WERI-Rb-1 (cell line): ENCODE results near the gene SPINT4.
A peak's percentile ranks its signal among the peaks of the same experiment; 100 is the strongest.
"Not testable (repeated sequence)": the region's sequence is repeated elsewhere in the genome, so short reads cannot be mapped to it uniquely, and the experiment has no call there.

Experiments used
- DNase-seq: peaks from one replicate; pipeline ENCODE4 v3.0.0-alpha.2; 2020
- H3K27ac ChIP-seq: fragments of 250-450 bp; sonication (Bioruptor Pico); 2 replicates; pipeline ENCODE4 v1.5.1; 2020; ENCODE audit warnings: mild to moderate bottlenecking, moderate library complexity
- H3K27me3 ChIP-seq: fragments of 250-450 bp; sonication (Bioruptor Pico); 2 replicates; pipeline ENCODE4 v1.5.1; 2021; ENCODE audit warnings: mild to moderate bottlenecking, low read depth, moderate library complexity; ENCODE audit not compliant: insufficient read depth, severe bottlenecking
- H3K36me3 ChIP-seq: fragments of 250-450 bp; sonication (Bioruptor Pico); 2 replicates; pipeline ENCODE4 v1.5.1; 2020; ENCODE audit warnings: mild to moderate bottlenecking, moderate library complexity
- H3K4me3 ChIP-seq: 2 replicates; pipeline ENCODE4 v1.5.1; 2011; ENCODE audit warnings: low read depth, mild to moderate bottlenecking, control low read depth, low read length
- H3K9me3 ChIP-seq: fragments of 250-450 bp; sonication (Bioruptor Pico); 2 replicates; pipeline ENCODE4 v1.5.1; 2021; ENCODE audit warnings: mild to moderate bottlenecking, moderate library complexity; ENCODE audit not compliant: severe bottlenecking
- CTCF ChIP-seq: IDR thresholded peaks from 2 replicates; pipeline ENCODE4 v1.5.1; 2011; ENCODE audit warnings: low read depth, mild to moderate bottlenecking, control low read depth, inconsistent platforms, low read length

SPINT4 gene

DNA sequence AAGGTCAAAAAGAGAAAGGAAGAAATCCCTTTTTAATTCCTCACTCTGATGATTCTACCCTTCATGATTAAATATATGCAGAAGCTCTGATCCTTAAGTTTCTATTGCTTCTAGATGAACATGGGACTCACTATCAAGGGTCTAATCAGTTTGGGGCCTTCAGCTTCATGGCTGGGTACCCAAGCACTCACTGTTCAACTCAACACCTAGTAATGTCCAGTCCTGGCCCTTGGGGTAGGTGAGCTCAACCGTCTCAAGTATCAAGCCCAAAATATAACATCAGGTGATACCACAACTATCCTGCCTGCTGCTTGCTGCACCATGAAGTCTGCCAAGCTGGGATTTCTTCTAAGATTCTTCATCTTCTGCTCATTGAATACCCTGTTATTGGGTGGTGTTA lies at the start of gene SPINT4:
Gene SPINT4, plus strand, starts transcription at position 301 of the 400 bp plus-strand sequence. Its CDS starts 21 bp downstream, at position 322.
- no peak within 1 kb of the TSS for H3K27ac ChIP-seq
- H3K9me3 ChIP-seq = peaks cover 2% of the 10 kb centered on the region
- TF ChIP-seq CTCF = no peak
- DNase-seq = no peak
- no peak within 1 kb of the TSS for H3K4me3 ChIP-seq
- no peaks in the 10 kb centered on the region for H3K27me3 ChIP-seq
- no peaks in the 10 kb centered on the region for H3K36me3 ChIP-seq

- TF ChIP-seq CTCF = no peak
- H3K9me3 ChIP-seq = peaks cover 2% of the 10 kb centered on the region
- DNase-seq = no peak
- no peaks in the 10 kb centered on the region for H3K27me3 ChIP-seq
- H3K27ac ChIP-seq = no peak overlapping the region
- H3K36me3 ChIP-seq = no peaks in the 10 kb centered on the region
- no peak overlapping the region for H3K4me3 ChIP-seq
Observed at GRCh38 chr20:45672765-45673164, 49.4 kb upstream of the SPINT4 start.

DNA sequence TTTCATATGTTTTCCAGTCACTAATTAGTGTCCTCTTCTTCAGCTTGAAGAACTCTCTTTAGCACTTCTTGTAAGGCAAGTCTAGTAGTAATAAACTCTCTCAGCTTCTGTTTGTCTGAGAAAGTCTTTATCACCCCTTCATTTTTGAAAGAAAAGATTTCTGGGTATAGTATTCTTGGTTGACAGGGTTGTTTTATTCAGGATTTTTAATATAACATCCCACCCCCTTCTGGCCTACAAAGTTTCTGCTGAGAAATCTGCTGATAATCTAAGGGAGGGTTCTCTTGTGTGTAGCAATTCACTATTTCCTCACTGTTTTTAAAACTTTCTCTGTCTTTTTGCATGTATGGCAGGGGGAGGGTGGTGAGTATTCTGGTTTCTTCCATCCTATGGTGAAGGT lies 42.5 kb upstream of the SPINT4 start:
- no peak for TF ChIP-seq CTCF
- DNase-seq = no peak
- no peak overlapping the region for H3K27ac ChIP-seq

GRCh38 chr20:45685896-45686295 lies 36.3 kb upstream of the SPINT4 start:
- peak; percentile 41 for TF ChIP-seq CTCF
- DNase-seq = peak; percentile 12
- Histone ChIP-seq H3K4me3 (no peak overlapping the region), H3K36me3 (no peaks in the 10 kb centered on the region), H3K9me3 (no peaks in the 10 kb centered on the region), H3K27ac (no peak overlapping the region), H3K27me3 (no peaks in the 10 kb centered on the region)

More for the DNA sequence above, 42.5 kb upstream of the SPINT4 start:
- Histone ChIP-seq H3K9me3 (peaks cover 13% of the 10 kb centered on the region), H3K36me3 (no peaks in the 10 kb centered on the region), H3K27me3 (no peaks in the 10 kb centered on the region), H3K4me3 (no peak overlapping the region)

GRCh38 chr20:45693346-45693745 lies 28.8 kb upstream of the SPINT4 start:
- H3K36me3 ChIP-seq, H3K27me3 ChIP-seq, H3K27ac ChIP-seq, DNase-seq, H3K4me3 ChIP-seq, H3K9me3 ChIP-seq: not testable (repeated sequence)

DNA sequence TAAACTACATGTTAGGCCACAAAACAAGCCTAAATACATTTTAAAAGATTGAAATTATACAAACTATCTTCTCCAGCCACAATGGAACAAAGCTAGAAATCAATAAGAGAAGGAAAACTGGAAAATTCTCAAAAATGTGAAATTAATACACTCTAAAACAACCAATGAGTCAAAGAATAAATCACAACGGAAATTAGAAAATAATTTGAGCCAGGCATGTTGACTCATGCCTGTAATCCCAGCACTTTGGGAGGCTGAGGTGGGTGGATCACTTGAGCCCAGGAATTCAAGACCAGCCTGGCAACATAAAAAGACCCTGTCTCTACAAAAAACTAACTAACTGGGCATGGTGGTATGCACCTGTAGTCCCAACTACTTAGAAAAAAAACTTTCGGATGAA lies 26.7 kb upstream of the SPINT4 start:
- H3K9me3 ChIP-seq = no peaks in the 10 kb centered on the region
- no peak overlapping the region for H3K27ac ChIP-seq

More for the DNA sequence above, 26.7 kb upstream of the SPINT4 start:
- H3K36me3 ChIP-seq = no peaks in the 10 kb centered on the region
- H3K4me3 ChIP-seq = no peak overlapping the region
- H3K27me3 ChIP-seq = no peaks in the 10 kb centered on the region
- no peak for DNase-seq
- no peak for TF ChIP-seq CTCF
